BE2C (cell line): ENCODE results near the gene CREG2.

Experiments
- DNase-seq: peaks from one replicate; pipeline ENCODE4 v3.0.0-alpha.2; 2020
- H3K27me3 ChIP-seq: fragments of 250-450 bp; sonication (Bioruptor Pico); 2 replicates; pipeline ENCODE4 v1.5.1; 2020; ENCODE audit warnings: mild to moderate bottlenecking
- H3K36me3 ChIP-seq: fragments of 250-450 bp; sonication (Bioruptor Pico); 2 replicates; pipeline ENCODE4 v1.5.1; 2020; ENCODE audit warnings: mild to moderate bottlenecking
- H3K4me1 ChIP-seq: fragments of 250-450 bp; sonication (Bioruptor Pico); 2 replicates; pipeline ENCODE4 v1.5.1; 2020
- H3K4me3 ChIP-seq: 2 replicates; pipeline ENCODE4 v1.5.1; 2011; ENCODE audit warnings: low read depth, low read length
- H3K9me3 ChIP-seq: fragments of 250-450 bp; sonication (Bioruptor Pico); 2 replicates; pipeline ENCODE4 v1.5.1; 2020
- TF ChIP-seq, protein P1 (sequence below): IDR thresholded peaks from 2 replicates; pipeline ENCODE4 v1.5.1; 2012; ENCODE audit warnings: mild to moderate bottlenecking, low read depth, low read length

Gene CREG2

GRCh38 chr2:101399021-101399799 lies 11.9 kb upstream of the CREG2 start:
- H3K4me3 ChIP-seq, result no peak overlapping the region
- H3K9me3 ChIP-seq, result no peaks in the 10 kb centered on the region
- no peaks in the 10 kb centered on the region for H3K4me1 ChIP-seq
- H3K36me3 ChIP-seq, result no peaks in the 10 kb centered on the region
- DNase-seq, result no peak
- H3K27me3 ChIP-seq, result no peaks in the 10 kb centered on the region
- TF ChIP-seq, protein P1, sequence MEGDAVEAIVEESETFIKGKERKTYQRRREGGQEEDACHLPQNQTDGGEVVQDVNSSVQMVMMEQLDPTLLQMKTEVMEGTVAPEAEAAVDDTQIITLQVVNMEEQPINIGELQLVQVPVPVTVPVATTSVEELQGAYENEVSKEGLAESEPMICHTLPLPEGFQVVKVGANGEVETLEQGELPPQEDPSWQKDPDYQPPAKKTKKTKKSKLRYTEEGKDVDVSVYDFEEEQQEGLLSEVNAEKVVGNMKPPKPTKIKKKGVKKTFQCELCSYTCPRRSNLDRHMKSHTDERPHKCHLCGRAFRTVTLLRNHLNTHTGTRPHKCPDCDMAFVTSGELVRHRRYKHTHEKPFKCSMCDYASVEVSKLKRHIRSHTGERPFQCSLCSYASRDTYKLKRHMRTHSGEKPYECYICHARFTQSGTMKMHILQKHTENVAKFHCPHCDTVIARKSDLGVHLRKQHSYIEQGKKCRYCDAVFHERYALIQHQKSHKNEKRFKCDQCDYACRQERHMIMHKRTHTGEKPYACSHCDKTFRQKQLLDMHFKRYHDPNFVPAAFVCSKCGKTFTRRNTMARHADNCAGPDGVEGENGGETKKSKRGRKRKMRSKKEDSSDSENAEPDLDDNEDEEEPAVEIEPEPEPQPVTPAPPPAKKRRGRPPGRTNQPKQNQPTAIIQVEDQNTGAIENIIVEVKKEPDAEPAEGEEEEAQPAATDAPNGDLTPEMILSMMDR, result no peak

- no peak for DNase-seq
- no peaks in the 10 kb centered on the region for H3K27me3 ChIP-seq
These were observed 11.0 kb upstream of the CREG2 start for GRCh38 chr2:101398116-101398821.

GRCh38 chr2:101396316-101396717 lies 9.0 kb upstream of the CREG2 start:
- Histone ChIP-seq H3K36me3 (no peaks in the 10 kb centered on the region), H3K27me3 (no peaks in the 10 kb centered on the region), H3K9me3 (no peaks in the 10 kb centered on the region), H3K4me1 (no peaks in the 10 kb centered on the region), H3K4me3 (no peak overlapping the region)
- no peak for DNase-seq
- TF ChIP-seq, protein P1, result no peak

More at GRCh38 chr2:101398116-101398821, 11.0 kb upstream of the CREG2 start:
- TF ChIP-seq, protein P1, result no peak
- no peaks in the 10 kb centered on the region for H3K9me3 ChIP-seq
- no peaks in the 10 kb centered on the region for H3K4me1 ChIP-seq
- no peak overlapping the region for H3K4me3 ChIP-seq
- H3K36me3 ChIP-seq, result no peaks in the 10 kb centered on the region

DNA sequence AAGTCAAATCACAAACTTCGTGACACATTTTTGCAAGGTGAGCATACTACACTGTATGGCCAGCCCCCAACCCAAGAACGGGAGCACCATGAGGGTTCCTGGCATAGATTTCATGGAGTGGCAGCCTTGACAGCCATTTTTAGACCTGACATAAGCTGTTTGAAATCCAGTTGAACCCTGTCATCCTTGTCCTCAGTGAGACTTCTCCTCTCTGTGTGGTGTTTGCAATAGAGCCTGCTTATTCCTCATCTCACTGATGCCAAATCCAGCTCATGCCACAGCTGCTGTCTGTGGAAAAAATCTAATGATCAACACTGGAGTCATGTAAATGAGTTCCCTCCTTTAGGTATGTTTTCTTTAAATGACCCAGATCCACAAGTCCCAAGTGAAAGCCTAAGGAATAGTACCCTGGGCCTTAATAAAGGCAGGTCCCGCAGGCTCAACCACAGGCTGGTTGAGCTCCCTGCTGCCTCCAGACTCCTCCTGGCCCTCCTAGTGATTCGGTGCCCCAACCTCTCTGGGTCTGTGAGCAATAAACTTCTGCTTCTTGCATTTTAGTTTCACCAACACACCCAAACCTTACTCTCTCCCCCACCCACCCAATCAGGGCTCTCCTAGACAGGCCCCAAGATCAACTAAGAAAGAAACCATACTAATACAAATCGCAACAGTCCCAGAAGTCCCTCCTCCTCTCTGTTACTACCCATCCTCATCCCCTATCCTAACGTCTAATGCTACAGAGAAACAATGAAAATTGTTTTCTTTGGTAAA lies 8.4 kb upstream of the CREG2 start:
- H3K4me1 ChIP-seq, result no peaks in the 10 kb centered on the region
- DNase-seq, result no peak
- TF ChIP-seq, protein P1, result no peak

DNA sequence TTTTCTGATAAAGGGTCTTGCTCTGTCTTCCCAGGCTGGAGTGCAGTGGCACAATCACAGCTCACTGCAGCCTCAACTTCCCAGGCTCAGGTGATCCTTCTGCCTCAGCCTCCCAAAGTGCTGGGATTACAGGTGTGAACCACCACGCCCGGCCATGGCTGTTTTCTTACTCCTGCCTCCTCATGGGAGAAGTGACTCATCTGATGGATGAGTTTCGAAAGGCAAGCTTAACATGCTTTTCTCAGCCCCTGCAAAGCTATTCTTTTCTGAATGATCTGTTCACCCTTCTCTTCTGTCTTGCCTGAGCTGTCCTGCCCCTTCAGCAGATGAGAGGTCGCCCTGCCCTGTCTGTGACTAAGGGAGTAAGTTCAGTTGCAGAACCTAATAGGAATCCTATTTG lies 929 bp upstream of the CREG2 start:
- no peak for DNase-seq
- peaks cover 31% of the 10 kb centered on the region for H3K27me3 ChIP-seq

More for the DNA sequence above, 8.4 kb upstream of the CREG2 start:
- no peaks in the 10 kb centered on the region for H3K27me3 ChIP-seq
- H3K36me3 ChIP-seq, result no peaks in the 10 kb centered on the region
- H3K9me3 ChIP-seq, result no peaks in the 10 kb centered on the region
- no peak overlapping the region for H3K4me3 ChIP-seq

More for the DNA sequence above, 929 bp upstream of the CREG2 start:
- Histone ChIP-seq H3K4me1 (no peaks in the 10 kb centered on the region), H3K36me3 (no peaks in the 10 kb centered on the region), H3K4me3 (no peak overlapping the region), H3K9me3 (no peaks in the 10 kb centered on the region)
- TF ChIP-seq, protein P1, result no peak
